NCI-H510A treated with DMSO at 0.1 percent for 48 hours (cell line): ENCODE results near the gene FAM118B.

Source experiments
- DNase-seq: peaks from one replicate; lab custom pipeline; 2025; lab: John Stamatoyannopoulos, UW

Gene FAM118B

GRCh38 chr11:126310200-126310991 lies 98.8 kb downstream of the FAM118B start:
- peak; percentile 72 for DNase-seq

GRCh38 chr11:126310992-126311310 lies 99.4 kb downstream of the FAM118B start:
- DNase-seq: no peak

DNA sequence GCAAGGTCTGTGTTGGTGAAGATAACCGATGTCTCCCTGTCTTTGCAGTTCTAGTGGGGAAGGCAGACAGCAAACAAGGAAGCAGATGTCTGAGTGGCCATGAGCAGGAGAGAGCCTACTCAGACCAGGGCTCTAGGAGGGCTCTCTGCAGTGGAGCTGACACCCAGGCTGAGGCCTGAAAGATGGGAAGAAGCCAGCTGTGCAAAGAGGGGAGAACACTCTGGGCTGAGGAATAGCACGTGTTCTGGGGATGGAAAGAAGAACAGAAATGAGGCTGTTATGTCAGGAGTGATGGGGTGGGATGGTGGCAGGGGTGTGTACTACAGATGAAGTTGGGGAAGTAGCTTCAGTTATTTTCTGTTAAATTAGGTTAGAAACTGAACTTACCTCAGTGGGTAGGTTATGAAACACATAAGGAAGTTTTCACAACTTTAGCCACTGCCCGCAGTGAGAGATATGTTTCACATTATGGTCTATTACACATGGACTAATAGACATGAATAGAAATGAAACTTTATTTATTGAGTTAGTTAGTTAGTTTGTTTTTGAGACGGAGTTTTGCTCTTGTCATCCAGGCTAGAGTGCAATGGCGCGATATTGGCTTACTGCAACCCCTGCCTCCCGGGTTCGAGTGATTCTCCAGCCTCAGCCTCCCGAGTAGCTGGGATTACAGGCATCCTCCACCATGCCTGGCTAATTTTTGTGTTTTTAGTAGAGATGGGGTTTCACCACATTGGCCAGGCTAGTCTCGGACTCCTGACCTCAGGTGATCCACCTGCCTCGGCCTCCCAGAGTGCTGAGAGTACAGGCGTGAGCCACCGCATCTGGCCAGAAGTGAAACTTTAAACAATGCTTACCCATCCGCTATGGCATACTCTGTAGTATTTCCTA lies 100.1 kb downstream of the FAM118B start:
- no peak for DNase-seq
